ENCODE measurements around the gene RAE1. TPM values are rescaled to one million over a fixed set of nuclear protein-coding genes. Genes with fewer than 3 reads are reported as not detected.

The RAE1 gene
- total and polyA plus RNA-seq, 2 of the 4 experiments (the other 2 are of a cell fraction), result 32.8 to 80.5 TPM

- Histone ChIP-seq H3K27me3 (ENCODE audit: control insufficient read depth, insufficient read depth, low read length) (peaks cover 18% of the 10 kb centered on the region; the same call in 1 of the 2 replicates), H2BK120ac (ENCODE audit: low read depth, low read length) (no peak overlapping the region), H3K4me3 (ENCODE audit: insufficient read depth, low read depth, low read length) (no peak overlapping the region), H2AK9ac (replicated peaks; ENCODE audit: low read depth, low read length, poor library complexity) (no peak overlapping the region), H4K20me1 (ENCODE audit: insufficient read depth, low read length) (no peaks in the 10 kb centered on the region), H3K27ac (ENCODE audit: insufficient read depth, low read length) (no peak overlapping the region), H2BK15ac (ENCODE audit: low read depth, low read length) (no peak overlapping the region), H2BK20ac (ENCODE audit: low read depth, low read length) (no peak overlapping the region), H3K9ac (ENCODE audit: low read depth, low read length) (no peak overlapping the region), H2AK5ac (ENCODE audit: low read depth, low read length) (no peak overlapping the region), H3K23ac (ENCODE audit: low read depth, low read length) (no peak overlapping the region), H4K5ac (ENCODE audit: low read depth, low read length) (no peak overlapping the region), H3K14ac (replicated peaks; ENCODE audit: low read depth, low read length) (no peak overlapping the region), H3K36me3 (ENCODE audit: control insufficient read depth, insufficient read depth, low read length) (no peaks in the 10 kb centered on the region), H3K4me2 (ENCODE audit: low read depth, low read length) (no peak overlapping the region), H3K18ac (ENCODE audit: low read depth, low read length) (no peak overlapping the region), H3K9me3 (ENCODE audit: control insufficient read depth, insufficient read depth, low read length) (no peaks in the 10 kb centered on the region), H4K91ac (ENCODE audit: insufficient read depth, low read depth, low read length) (no peak overlapping the region), H3K4me1 (ENCODE audit: control insufficient read depth, insufficient read depth, low read length) (peaks cover 5% of the 10 kb centered on the region; the same call in 1 of the 2 replicates), H3K79me1 (ENCODE audit: low read depth in 1 of 2, low read length in 2 of 2) (no peaks in the 10 kb centered on the region), H3K4ac (ENCODE audit: low read depth, low read length) (no peak overlapping the region), H3K56ac (ENCODE audit: extremely low read depth, insufficient read depth, low read length) (no peak overlapping the region), H4K8ac (ENCODE audit: low read depth in 2 of 2, low read length in 2 of 2) (no peak overlapping the region), H3K9me1 (ENCODE audit: insufficient read depth, low read length) (no peaks in the 10 kb centered on the region; the same call in 1 of the 2 replicates), H2AFZ (replicated peaks; ENCODE audit: low read length, poor library complexity) (no peak overlapping the region), H2BK5ac (ENCODE audit: low read depth, low read length, poor library complexity, severe bottlenecking) (no peak overlapping the region)
- no TSS peak for BruUV-seq (replicated peaks)
- ChIA-PET POLR2A (ENCODE audit: unreplicated experiment) (no interaction called here), CTCF (no interaction called here)
- TF ChIP-seq POLR2A (IDR thresholded peaks at IDR 0.05; ENCODE audit: low read depth, low read length) (no peak), USF2 (IDR thresholded peaks at IDR 0.05; ENCODE audit: low read depth, low read length) (no peak), RAD21 (IDR thresholded peaks at IDR 0.05; ENCODE audit: low read length) (no peak), SMC3 (IDR thresholded peaks at IDR 0.05; ENCODE audit: low read depth, low read length) (no peak), CEBPB (IDR thresholded peaks at IDR 0.05; ENCODE audit: low read depth, low read length) (no peak)
- TF ChIP-seq, protein P1, sequence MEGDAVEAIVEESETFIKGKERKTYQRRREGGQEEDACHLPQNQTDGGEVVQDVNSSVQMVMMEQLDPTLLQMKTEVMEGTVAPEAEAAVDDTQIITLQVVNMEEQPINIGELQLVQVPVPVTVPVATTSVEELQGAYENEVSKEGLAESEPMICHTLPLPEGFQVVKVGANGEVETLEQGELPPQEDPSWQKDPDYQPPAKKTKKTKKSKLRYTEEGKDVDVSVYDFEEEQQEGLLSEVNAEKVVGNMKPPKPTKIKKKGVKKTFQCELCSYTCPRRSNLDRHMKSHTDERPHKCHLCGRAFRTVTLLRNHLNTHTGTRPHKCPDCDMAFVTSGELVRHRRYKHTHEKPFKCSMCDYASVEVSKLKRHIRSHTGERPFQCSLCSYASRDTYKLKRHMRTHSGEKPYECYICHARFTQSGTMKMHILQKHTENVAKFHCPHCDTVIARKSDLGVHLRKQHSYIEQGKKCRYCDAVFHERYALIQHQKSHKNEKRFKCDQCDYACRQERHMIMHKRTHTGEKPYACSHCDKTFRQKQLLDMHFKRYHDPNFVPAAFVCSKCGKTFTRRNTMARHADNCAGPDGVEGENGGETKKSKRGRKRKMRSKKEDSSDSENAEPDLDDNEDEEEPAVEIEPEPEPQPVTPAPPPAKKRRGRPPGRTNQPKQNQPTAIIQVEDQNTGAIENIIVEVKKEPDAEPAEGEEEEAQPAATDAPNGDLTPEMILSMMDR (conservative IDR thresholded peaks at IDR 0.05; ENCODE audit: low read depth, low read length), result no peak
- no peak for DNase-seq
- intact Hi-C loops (cut with micrococcal nuclease) (no loop called here), in situ Hi-C loops (cut with MboI; ENCODE audit: low sequenced_read_pairs) (no loop called here), dilution Hi-C loops (cut with HindIII; ENCODE audit: low sequenced_read_pairs, unreplicated experiment) (no loop called here)
- WGBS, 2 experiments (ENCODE audit: extremely low coverage in 2 of 2, insufficient read length in 1 of 2), result 50% methylated on average over 7 of the region's 17 CpGs; no CpG with 5 or more reads in 1 of the 2 experiments
- no peak for ATAC-seq (ENCODE audit: low read depth)
These were observed 67.0 kb downstream of the RAE1 start for GRCh38 chr20:57417830-57418780.

All from IMR-90 (cell line).